Measurements from ENCODE around the gene TNNI3. TPM values are rescaled to one million over a fixed set of nuclear protein-coding genes. Genes with fewer than 3 reads are reported as not detected.

The TNNI3 gene
- total RNA-seq, 1 donor from 2014 or later = not detected

DNA sequence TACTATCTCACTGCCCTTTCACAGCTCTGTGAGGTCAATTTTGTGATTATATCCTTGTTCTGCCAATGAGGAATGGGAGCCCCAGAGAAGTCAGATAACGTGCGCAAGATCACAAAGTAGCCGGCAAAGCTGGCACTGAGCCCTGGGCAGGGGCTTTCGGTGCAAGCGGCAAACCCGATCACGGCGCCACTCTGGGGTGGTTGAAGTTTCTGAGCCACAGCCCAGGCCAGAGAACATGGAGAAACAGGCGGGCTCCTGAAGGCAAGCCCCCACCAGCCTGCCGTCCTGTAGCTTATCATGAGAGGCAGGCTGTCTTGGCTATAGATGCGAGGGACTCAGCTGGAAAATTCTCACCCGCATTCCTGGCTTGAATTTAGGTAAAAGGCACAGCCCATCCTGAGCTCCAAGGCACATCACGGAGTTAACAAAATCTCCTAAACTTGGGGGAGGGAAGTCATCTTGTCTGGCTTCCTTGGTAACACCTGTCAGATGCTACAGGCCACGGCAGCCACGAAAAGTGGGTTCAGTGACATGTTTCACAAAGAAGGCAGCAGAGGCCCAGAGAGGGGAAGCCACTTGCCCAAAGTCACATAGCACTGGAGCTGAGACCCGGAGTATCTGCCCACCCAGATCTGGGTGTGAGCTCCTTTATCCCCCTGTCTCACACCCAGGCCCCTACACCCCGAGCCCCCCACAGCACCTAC, 21.0 kb downstream of the TNNI3 start:
- H3K27me3 Mint-ChIP-seq (ENCODE audit: unreplicated experiment) = peaks cover 9% of the 10 kb centered on the region
- no peak overlapping the region for H3K27ac Mint-ChIP-seq (ENCODE audit: unreplicated experiment)
- TF ChIP-seq CTCF (IDR thresholded peaks at IDR 0.05; ENCODE audit: unreplicated experiment) = no peak
- H3K4me1 Mint-ChIP-seq (ENCODE audit: unreplicated experiment) = peaks cover 9% of the 10 kb centered on the region
- no peak overlapping the region for H3K4me3 Mint-ChIP-seq (ENCODE audit: unreplicated experiment)
- H3K9me3 Mint-ChIP-seq (ENCODE audit: unreplicated experiment) = no peaks in the 10 kb centered on the region
- DNase-seq (ENCODE audit: low spot score) = no peak
- no peaks in the 10 kb centered on the region for H3K36me3 Mint-ChIP-seq (ENCODE audit: low read depth, unreplicated experiment)

DNA sequence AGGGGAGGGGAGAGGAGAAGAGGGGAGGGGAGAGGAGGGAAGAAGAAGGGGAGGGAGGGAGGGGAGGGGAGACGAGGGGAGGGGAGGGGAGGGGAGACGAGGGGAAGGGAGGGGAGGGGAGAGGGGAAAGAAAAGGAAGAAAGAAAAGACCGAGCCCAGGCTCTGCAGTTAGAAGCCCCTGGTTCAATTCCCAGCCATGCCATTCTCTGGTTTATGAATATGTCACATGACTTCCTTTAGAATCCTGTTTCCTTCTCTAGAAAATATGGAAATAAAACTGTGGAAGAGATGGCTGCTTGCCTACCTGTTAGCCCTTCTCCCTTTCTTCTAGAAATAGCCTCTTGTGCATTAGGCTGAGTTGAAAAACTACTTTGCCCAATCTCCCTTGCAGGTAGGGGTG, 22.8 kb downstream of the TNNI3 start:
- no peak overlapping the region for H3K27ac Mint-ChIP-seq (ENCODE audit: unreplicated experiment)
- no peak for DNase-seq (ENCODE audit: low spot score)
- peaks cover 11% of the 10 kb centered on the region for H3K27me3 Mint-ChIP-seq (ENCODE audit: unreplicated experiment)
- H3K9me3 Mint-ChIP-seq (ENCODE audit: unreplicated experiment) = no peaks in the 10 kb centered on the region
- H3K4me3 Mint-ChIP-seq (ENCODE audit: unreplicated experiment) = no peak overlapping the region
- peaks cover 9% of the 10 kb centered on the region for H3K4me1 Mint-ChIP-seq (ENCODE audit: unreplicated experiment)
- no peaks in the 10 kb centered on the region for H3K36me3 Mint-ChIP-seq (ENCODE audit: low read depth, unreplicated experiment)
- TF ChIP-seq CTCF (IDR thresholded peaks at IDR 0.05; ENCODE audit: unreplicated experiment) = no peak

- no peak for DNase-seq (ENCODE audit: low spot score)
- peaks cover 9% of the 10 kb centered on the region for H3K27me3 Mint-ChIP-seq (ENCODE audit: unreplicated experiment)
- H3K4me3 Mint-ChIP-seq (ENCODE audit: unreplicated experiment) = no peak overlapping the region
- no peak overlapping the region for H3K27ac Mint-ChIP-seq (ENCODE audit: unreplicated experiment)
- no peaks in the 10 kb centered on the region for H3K9me3 Mint-ChIP-seq (ENCODE audit: unreplicated experiment)
- H3K4me1 Mint-ChIP-seq (ENCODE audit: unreplicated experiment) = peaks cover 9% of the 10 kb centered on the region
- H3K36me3 Mint-ChIP-seq (ENCODE audit: low read depth, unreplicated experiment) = no peaks in the 10 kb centered on the region
- TF ChIP-seq CTCF (IDR thresholded peaks at IDR 0.05; ENCODE audit: unreplicated experiment) = no peak
These were observed 23.7 kb downstream of the TNNI3 start for GRCh38 chr19:55133639-55134444.

GRCh38 chr19:55132453-55133129, 24.9 kb downstream of the TNNI3 start:
- H3K4me3 Mint-ChIP-seq (ENCODE audit: unreplicated experiment) = no peak overlapping the region
- no peaks in the 10 kb centered on the region for H3K9me3 Mint-ChIP-seq (ENCODE audit: unreplicated experiment)
- H3K27me3 Mint-ChIP-seq (ENCODE audit: unreplicated experiment) = peaks cover 6% of the 10 kb centered on the region
- peaks cover 9% of the 10 kb centered on the region for H3K4me1 Mint-ChIP-seq (ENCODE audit: unreplicated experiment)
- DNase-seq (ENCODE audit: low spot score) = no peak
- no peaks in the 10 kb centered on the region for H3K36me3 Mint-ChIP-seq (ENCODE audit: low read depth, unreplicated experiment)
- no peak for TF ChIP-seq CTCF (IDR thresholded peaks at IDR 0.05; ENCODE audit: unreplicated experiment)
- H3K27ac Mint-ChIP-seq (ENCODE audit: unreplicated experiment) = no peak overlapping the region

All from endothelial cell (in vitro differentiated cells).